ENCODE results near the gene GCNT2. TPM values are rescaled to one million over a fixed set of nuclear protein-coding genes. Genes with fewer than 3 reads are reported as not detected.

Gene GCNT2
- 0.15 and 0.17 TPM in 2 replicates for total RNA-seq

GRCh38 chr6:10521104-10521808, at the start of gene GCNT2:
Gene GCNT2, plus strand, starts transcription at chr6:10521351. Its CDS starts 7,561 bp downstream, at chr6:10528912.

Other genes starting within 250 kb of the GCNT2 start
- not detected in 2 replicates for gene TFAP2A, start 106.3 kb upstream of the GCNT2 start, total RNA-seq
- 0.84 and 0.89 TPM in 2 replicates for gene C6orf52, start 173.3 kb downstream of the GCNT2 start, total RNA-seq
- 15.3 and 16.8 TPM in 2 replicates for gene PAK1IP1, start 173.6 kb downstream of the GCNT2 start, total RNA-seq
- 151 and 160 TPM in 2 replicates for gene TMEM14C, start 201.7 kb downstream of the GCNT2 start, total RNA-seq
- gene TMEM14B, start 226.5 kb downstream of the GCNT2 start, total RNA-seq = 106 and 126 TPM in 2 replicates